ENCODE measurements around the gene TRIM59. TPM values are rescaled to one million over a fixed set of nuclear protein-coding genes. Genes with fewer than 3 reads are reported as not detected.

The TRIM59 gene
- total and polyA plus RNA-seq, 9 of the 15 experiments (the other 6 are each of a cell fraction or from before 2014, with no cell fraction given): 16.8 to 101 (median 34.8) TPM

GRCh38 chr3:160449636-160450598 is at the start of gene TRIM59 (continued):
- TF ChIP-seq KLF16 (IDR thresholded peaks at IDR 0.05) (no peak), KLF13 (tag; IDR thresholded peaks at IDR 0.05; ENCODE audit: borderline replicate concordance, low read depth) (peak; percentile 44; the same call in 1 of the 2 replicates), CUX1 (CRISPR knock-in tag; IDR thresholded peaks at IDR 0.05) (no peak), NFRKB (IDR thresholded peaks at IDR 0.05; ENCODE audit: low read depth) (peak; percentile 86; the same call in 1 of the 2 replicates), RUNX1 (IDR thresholded peaks at IDR 0.05; ENCODE audit: low read depth) (no peak), ZKSCAN1 (IDR thresholded peaks at IDR 0.05; ENCODE audit: low read depth, low read length) (no peak), ELF4 (CRISPR knock-in tag; IDR thresholded peaks at IDR 0.05) (0 out of 2 replicates have a peak, but pooled peaks have one; percentile 46), ZNF197 (CRISPR knock-in tag; IDR thresholded peaks at IDR 0.05; ENCODE audit: low read depth) (peak; percentile 65; the same call in 1 of the 2 replicates), ZFPM2 (CRISPR knock-in tag; IDR thresholded peaks at IDR 0.05) (no peak), ZNF41 (CRISPR knock-in tag; conservative IDR thresholded peaks at IDR 0.05) (no peak)
